Activated naive CD4-positive, alpha-beta T cell treated with anti-CD3 and anti-CD28 coated beads, Interleukin-2, amount 50 U/mL, for 72 hours (primary cell): ENCODE data around the gene CHEK2. TPM values are rescaled to one million over a fixed set of nuclear protein-coding genes. Genes with fewer than 3 reads are reported as not detected.
"Not testable (repeated sequence)": the region's sequence is repeated elsewhere in the genome, so short reads cannot be mapped to it uniquely, and the experiment has no call there.

Source experiments
- ATAC-seq, 2 donors: fragments of 150-1000 bp; cut with Tn5 transposase; 2 replicates each; pipeline ENCODE4 v1.10.0; 2021; ENCODE audit warnings: mild to moderate bottlenecking in 2 of 2, moderate library complexity in 2 of 2
- DNase-seq, 2 donors: peaks; one replicate each; pipeline ENCODE4 v3.0.0; 2021 to 2022; ENCODE audit warnings: low spot score in 2 of 2
- H3K27ac Mint-ChIP-seq, 2 donors: one replicate each; pipeline ENCODE4 v1.8.0; 2022; ENCODE audit warnings: mild to moderate bottlenecking in 2 of 2, mixed read lengths in 2 of 2
- H3K36me3 Mint-ChIP-seq, 2 donors: one replicate each; pipeline ENCODE4 v1.8.0; 2022; ENCODE audit warnings: mixed read lengths in 2 of 2
- H3K9me3 Mint-ChIP-seq, 2 donors: one replicate each; pipeline ENCODE4 v1.8.0; 2022; ENCODE audit warnings: mixed read lengths in 2 of 2
- total RNA-seq, 2 donors: library from RNA; stranded (reverse); gene quantifications; one replicate each; pipeline ENCODE4 v1.2.3, GENCODE V29; 2022

CHEK2 gene
- total RNA-seq, 2 donors from 2014 or later = 28.7 to 51.2 TPM

GRCh38 chr22:28759861-28760560 lies 18.4 kb upstream of the CHEK2 start:
- ATAC-seq = no peak
- no peak for DNase-seq
- Mint-ChIP-seq H3K9me3 (no peaks in the 10 kb centered on the region), H3K36me3 (no peaks in the 10 kb centered on the region), H3K27ac (no peak overlapping the region)

- H3K36me3 Mint-ChIP-seq = not testable (repeated sequence)
Measured at GRCh38 chr22:28754512-28754911, 12.9 kb upstream of the CHEK2 start.

GRCh38 chr22:28750471-28750881 lies 8.9 kb upstream of the CHEK2 start:
- Mint-ChIP-seq H3K36me3 (no peaks in the 10 kb centered on the region), H3K27ac (no peak overlapping the region), H3K9me3 (no peaks in the 10 kb centered on the region)
- ATAC-seq (no peak), DNase-seq (no peak)

More at GRCh38 chr22:28754512-28754911, 12.9 kb upstream of the CHEK2 start:
- H3K9me3 Mint-ChIP-seq, ATAC-seq, DNase-seq, H3K27ac Mint-ChIP-seq: not testable (repeated sequence)

GRCh38 chr22:28743852-28744251 lies 2.2 kb upstream of the CHEK2 start:
- no peaks in the 10 kb centered on the region for H3K9me3 Mint-ChIP-seq
- ATAC-seq (no peak), DNase-seq (no peak)
- H3K27ac Mint-ChIP-seq = peak overlapping the region in 1 of 2 donors; percentile 72
- peaks cover 0 to 18% of the 10 kb centered on the region in 2 donors for H3K36me3 Mint-ChIP-seq

- ATAC-seq = no peak
- Mint-ChIP-seq H3K27ac (peak overlapping the region; percentile 85 to 97), H3K9me3 (no peaks in the 10 kb centered on the region), H3K36me3 (peaks cover 0 to 18% of the 10 kb centered on the region in 2 donors)
- no peak for DNase-seq
Measured at GRCh38 chr22:28742562-28742962, 942 bp upstream of the CHEK2 start.

DNA sequence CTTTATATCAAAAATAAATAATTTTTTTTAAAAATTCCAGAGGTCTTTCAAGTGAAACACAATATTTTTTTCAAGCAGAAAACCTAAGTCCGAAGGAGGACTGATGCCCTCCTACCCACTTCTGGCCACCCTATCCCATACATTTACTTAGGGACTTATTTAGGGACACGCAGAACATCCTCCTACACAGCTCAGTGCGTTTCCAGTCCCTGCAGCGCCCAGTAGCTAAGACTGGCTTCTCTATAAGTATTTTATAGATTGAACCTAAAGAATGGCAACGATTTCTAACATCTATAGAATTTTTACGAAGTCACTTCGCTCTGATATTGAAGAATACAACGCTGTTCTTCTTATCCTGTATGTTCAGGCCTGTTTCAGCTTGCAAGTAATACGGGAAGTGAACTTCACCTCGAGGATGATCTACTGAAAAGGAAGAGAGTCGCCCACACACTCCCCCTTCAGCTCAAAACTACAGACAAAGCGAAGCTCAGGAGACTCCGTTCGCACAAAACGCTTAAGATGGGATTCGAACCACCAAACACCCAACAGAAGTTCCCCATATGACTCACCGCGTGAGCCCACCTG lies 328 bp downstream of the CHEK2 start:
- DNase-seq (no peak), ATAC-seq (no peak)
- Mint-ChIP-seq H3K9me3 (no peaks in the 10 kb centered on the region), H3K36me3 (peaks cover 0 to 18% of the 10 kb centered on the region in 2 donors), H3K27ac (peak overlapping the region; percentile 85 to 97)

GRCh38 chr22:28738876-28739275 lies 2.7 kb downstream of the CHEK2 start:
- not testable (repeated sequence) for H3K9me3 Mint-ChIP-seq, ATAC-seq, H3K27ac Mint-ChIP-seq, DNase-seq
- H3K36me3 Mint-ChIP-seq = peaks cover 0 to 14% of the 10 kb centered on the region in 2 donors

GRCh38 chr22:28737701-28738100 lies 3.9 kb downstream of the CHEK2 start:
- ATAC-seq (no peak), DNase-seq (no peak)
- peaks cover 0 to 14% of the 10 kb centered on the region in 2 donors for H3K36me3 Mint-ChIP-seq
- no peak overlapping the region for H3K27ac Mint-ChIP-seq
- H3K9me3 Mint-ChIP-seq = no peaks in the 10 kb centered on the region

GRCh38 chr22:28736301-28737155 lies 5.1 kb downstream of the CHEK2 start:
- DNase-seq (no peak), ATAC-seq (no peak)
- Mint-ChIP-seq H3K9me3 (no peaks in the 10 kb centered on the region), H3K36me3 (peaks cover 0 to 5% of the 10 kb centered on the region in 2 donors), H3K27ac (no peak overlapping the region)

DNA sequence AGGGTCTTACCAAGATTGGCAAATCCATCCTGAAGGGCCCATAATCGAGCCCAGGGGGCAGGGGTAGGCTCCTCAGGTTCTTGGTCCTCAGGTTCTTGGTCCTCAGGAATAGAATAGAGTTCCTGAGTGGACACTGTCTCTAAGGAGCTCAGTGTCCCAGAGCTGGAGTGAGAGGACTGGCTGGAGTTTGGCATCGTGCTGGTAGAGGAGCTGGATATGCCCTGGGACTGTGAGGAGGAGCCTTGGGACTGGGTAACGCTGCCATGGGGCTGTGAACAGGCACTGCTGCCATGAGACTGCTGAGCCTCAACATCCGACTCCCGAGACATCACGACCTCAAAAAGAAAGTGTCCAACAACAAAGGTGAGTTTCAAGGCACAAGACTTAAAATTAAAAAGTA lies 7.2 kb downstream of the CHEK2 start:
- Mint-ChIP-seq H3K27ac (no peak overlapping the region), H3K36me3 (peaks cover 0 to 5% of the 10 kb centered on the region in 2 donors), H3K9me3 (no peaks in the 10 kb centered on the region)
- no peak for DNase-seq
- no peak for ATAC-seq

DNA sequence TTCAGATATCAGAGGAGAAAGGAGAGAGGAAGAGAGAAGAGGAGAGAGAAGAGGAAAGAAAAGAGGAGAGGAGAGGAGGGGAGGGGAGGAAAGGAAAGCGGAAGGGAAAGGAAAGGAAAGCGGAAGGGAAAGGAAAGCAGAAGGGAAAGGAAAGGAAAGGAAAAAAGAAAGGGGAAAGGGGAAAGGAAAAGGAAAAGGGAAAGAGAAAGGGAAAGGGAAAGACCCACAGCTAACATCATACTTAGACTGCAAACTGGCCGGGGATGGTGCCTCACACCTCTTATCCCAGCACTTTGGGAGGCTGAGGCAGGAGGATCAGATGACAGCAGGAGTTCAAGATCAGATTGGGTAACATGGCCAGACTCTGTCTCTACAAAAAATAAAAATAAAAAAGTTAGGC lies 11.4 kb downstream of the CHEK2 start:
- DNase-seq (no peak), ATAC-seq (no peak)
- Mint-ChIP-seq H3K9me3 (no peaks in the 10 kb centered on the region), H3K27ac (peak overlapping the region in 1 of 2 donors; percentile 70), H3K36me3 (peaks cover under 1 to 5% of the 10 kb centered on the region in 2 donors)

DNA sequence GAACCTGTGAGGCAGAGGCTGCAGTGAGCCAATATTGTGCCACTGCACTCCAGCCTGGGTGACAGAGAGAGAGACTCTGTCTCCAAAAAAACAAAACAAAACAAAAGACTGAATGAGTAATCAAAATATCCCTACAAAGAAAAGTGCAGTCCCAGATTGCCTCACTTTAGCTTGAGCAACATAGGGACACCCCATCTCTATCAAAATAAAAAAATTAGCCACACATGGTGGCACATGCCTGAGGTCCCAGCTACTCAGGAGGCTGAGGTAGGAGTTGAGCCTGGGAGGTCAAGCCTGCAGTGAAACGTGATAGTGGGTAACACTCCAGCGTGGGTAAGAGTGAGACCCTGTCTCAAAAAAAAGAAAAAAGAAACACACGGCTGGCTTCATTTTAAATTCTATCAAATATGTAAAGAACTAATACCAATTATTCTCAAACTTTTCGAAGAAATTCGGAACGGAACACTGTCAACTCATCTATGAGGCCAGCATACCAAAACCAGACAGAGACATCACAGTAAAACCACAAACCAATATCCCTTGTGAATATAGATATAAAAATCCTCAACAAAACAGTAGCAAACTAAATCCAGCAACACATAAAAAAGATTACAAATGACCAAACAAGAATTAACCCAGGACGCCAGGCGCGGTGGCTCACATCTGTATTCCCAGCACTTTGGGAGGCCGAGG lies 12.9 kb downstream of the CHEK2 start:
- DNase-seq = no peak
- no peak overlapping the region for H3K27ac Mint-ChIP-seq
- no peaks in the 10 kb centered on the region for H3K9me3 Mint-ChIP-seq
- no peak for ATAC-seq
- peaks cover 5 to 14% of the 10 kb centered on the region in 2 donors for H3K36me3 Mint-ChIP-seq

DNA sequence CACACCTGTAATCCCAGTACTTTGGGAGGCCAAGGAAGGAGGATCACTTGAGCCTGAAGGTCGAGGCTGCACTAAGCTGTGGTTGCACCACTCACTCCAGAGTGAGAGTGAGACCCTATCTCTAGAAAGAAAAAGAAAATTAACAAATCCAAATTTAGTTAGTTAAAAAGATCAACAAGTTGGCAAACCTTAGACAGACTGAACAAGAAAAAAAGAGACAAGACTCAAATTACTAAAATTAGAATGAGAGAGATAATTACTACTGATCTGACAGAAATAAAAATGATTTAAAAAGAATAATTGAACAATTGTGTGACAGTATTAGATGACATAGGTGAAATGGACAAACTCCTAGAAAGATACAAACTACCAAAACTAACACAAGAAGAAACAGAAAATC lies 13.6 kb downstream of the CHEK2 start:
- DNase-seq (no peak), ATAC-seq (no peak)
- Mint-ChIP-seq H3K9me3 (no peaks in the 10 kb centered on the region), H3K27ac (no peak overlapping the region), H3K36me3 (peaks cover 1 to 17% of the 10 kb centered on the region in 2 donors)

GRCh38 chr22:28718044-28718443 lies 23.6 kb downstream of the CHEK2 start:
- DNase-seq (no peak), ATAC-seq (no peak)
- Mint-ChIP-seq H3K9me3 (no peaks in the 10 kb centered on the region), H3K27ac (no peak overlapping the region), H3K36me3 (peaks cover 0 to 21% of the 10 kb centered on the region in 2 donors)

GRCh38 chr22:28716686-28717085 lies 24.9 kb downstream of the CHEK2 start:
- H3K36me3 Mint-ChIP-seq = peaks cover 0 to 21% of the 10 kb centered on the region in 2 donors
- ATAC-seq (no peak), DNase-seq (no peak)
- H3K9me3 Mint-ChIP-seq = no peaks in the 10 kb centered on the region
- H3K27ac Mint-ChIP-seq = no peak overlapping the region

DNA sequence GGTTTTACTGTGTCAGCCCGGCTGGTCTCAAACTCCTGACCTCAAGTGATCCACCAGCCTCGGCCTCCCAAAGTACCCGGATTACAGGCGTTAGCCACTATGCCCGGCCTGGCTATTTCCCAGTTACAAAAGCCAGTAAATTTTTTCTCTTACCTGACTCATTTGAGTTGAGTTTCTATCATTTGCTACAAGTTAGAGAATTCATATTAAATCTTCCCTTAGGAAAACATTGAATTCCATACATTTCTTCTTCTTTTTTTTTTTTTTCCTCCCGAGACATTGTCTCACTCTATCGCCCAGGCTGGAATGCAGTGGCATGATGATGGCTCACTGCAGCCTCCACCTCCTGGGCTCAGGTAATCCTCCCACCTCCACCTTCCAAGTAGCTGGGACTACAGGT lies 26.0 kb downstream of the CHEK2 start:
- Mint-ChIP-seq H3K27ac (no peak overlapping the region), H3K36me3 (peaks cover 0 to 21% of the 10 kb centered on the region in 2 donors), H3K9me3 (no peaks in the 10 kb centered on the region)
- ATAC-seq = no peak
- no peak for DNase-seq
